ENCODE results near the gene PCDHA7.
A peak's percentile ranks its signal among the peaks of the same experiment; 100 is the strongest.

DNA sequence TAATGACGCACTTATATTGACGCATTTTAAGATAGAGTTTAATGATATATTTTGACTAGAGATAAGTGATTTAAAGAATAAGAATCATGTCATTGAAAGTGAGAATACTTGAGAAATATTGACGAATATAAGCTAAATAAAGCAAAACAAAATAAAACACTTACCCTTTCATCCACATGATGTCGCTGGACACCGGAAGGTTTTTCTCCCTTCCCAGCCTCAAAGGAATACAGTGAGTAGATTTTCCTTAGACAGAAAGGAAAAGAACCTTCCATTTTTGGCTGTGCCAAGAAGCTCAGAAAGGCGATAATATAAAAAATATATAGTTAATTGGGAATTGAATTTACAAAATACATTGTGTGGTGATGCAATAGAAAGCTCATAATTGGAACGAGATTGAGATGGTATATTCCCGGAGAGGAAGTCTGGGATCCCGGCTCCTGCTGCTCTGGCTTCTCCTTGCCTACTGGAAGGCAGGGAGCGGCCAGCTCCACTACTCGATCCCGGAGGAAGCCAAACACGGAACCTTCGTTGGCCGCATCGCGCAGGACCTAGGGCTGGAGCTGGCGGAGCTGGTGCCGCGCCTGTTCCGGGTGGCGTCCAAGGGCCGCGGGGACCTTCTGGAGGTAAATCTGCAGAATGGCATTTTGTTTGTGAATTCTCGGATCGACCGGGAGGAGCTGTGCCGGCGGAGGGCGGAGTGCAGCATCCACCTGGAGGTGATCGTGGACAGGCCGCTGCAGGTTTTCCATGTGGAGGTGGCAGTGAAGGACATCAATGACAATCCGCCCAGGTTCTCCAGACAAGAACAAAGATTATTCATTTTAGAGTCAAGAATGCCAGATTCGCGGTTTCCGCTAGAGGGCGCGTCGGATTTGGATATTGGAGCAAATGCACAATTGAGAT is 12.4 kb upstream of the PCDHA7 start, which contains the start of gene PCDHA5:
- TF ChIP-seq SMC3 (IDR thresholded peaks at IDR 0.05; ENCODE audit: low read depth, low read length) (no peak), NFE2L2 (IDR thresholded peaks at IDR 0.05; ENCODE audit: low read depth, low read length) (no peak), POLR2A (IDR thresholded peaks at IDR 0.05; ENCODE audit: low read depth, low read length) (no peak), RFX5 (IDR thresholded peaks at IDR 0.05; ENCODE audit: low read depth, low read length) (no peak), RAD21 (IDR thresholded peaks at IDR 0.05; ENCODE audit: low read length) (no peak), MXI1 (IDR thresholded peaks at IDR 0.05; ENCODE audit: borderline replicate concordance, low read depth, low read length) (no peak), CEBPB (IDR thresholded peaks at IDR 0.05; ENCODE audit: low read depth, low read length) (no peak), FOS (IDR thresholded peaks at IDR 0.05; ENCODE audit: low read depth, low read length) (no peak), MAZ (IDR thresholded peaks at IDR 0.05; ENCODE audit: borderline replicate concordance, low read depth, low read length) (no peak)
- TF ChIP-seq, protein P1, sequence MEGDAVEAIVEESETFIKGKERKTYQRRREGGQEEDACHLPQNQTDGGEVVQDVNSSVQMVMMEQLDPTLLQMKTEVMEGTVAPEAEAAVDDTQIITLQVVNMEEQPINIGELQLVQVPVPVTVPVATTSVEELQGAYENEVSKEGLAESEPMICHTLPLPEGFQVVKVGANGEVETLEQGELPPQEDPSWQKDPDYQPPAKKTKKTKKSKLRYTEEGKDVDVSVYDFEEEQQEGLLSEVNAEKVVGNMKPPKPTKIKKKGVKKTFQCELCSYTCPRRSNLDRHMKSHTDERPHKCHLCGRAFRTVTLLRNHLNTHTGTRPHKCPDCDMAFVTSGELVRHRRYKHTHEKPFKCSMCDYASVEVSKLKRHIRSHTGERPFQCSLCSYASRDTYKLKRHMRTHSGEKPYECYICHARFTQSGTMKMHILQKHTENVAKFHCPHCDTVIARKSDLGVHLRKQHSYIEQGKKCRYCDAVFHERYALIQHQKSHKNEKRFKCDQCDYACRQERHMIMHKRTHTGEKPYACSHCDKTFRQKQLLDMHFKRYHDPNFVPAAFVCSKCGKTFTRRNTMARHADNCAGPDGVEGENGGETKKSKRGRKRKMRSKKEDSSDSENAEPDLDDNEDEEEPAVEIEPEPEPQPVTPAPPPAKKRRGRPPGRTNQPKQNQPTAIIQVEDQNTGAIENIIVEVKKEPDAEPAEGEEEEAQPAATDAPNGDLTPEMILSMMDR (conservative IDR thresholded peaks at IDR 0.05; ENCODE audit: low read depth, low read length): peak; percentile 33; the same call in 1 of the 2 replicates

All from IMR-90 (cell line).